MM.1S (cell line): Measurements from ENCODE around the gene KRT8.
"Not testable (repeated sequence)": the region's sequence is repeated elsewhere in the genome, so short reads cannot be mapped to it uniquely, and the experiment has no call there.

Experiments used
- DNase-seq: peaks from one replicate; pipeline ENCODE4 v3.0.0-alpha.2; 2015
- H2AFZ ChIP-seq: fragments of 300-600 bp; sonication (generic); 2 replicates; pipeline ENCODE4 v1.6.0; 2016; ENCODE audit warnings: antibody characterized with exemption, low read length
- H3F3A ChIP-seq: fragments of 300-600 bp; sonication (generic); 2 replicates; pipeline ENCODE4 v1.6.1; 2016; ENCODE audit warnings: mild to moderate bottlenecking, antibody characterized with exemption, low read length, moderate library complexity, mixed read lengths; ENCODE audit not compliant: insufficient read depth
- H3K27ac ChIP-seq: fragments of 300-600 bp; sonication (generic); 2 replicates; pipeline ENCODE4 v1.5.1; 2016; ENCODE audit warnings: mild to moderate bottlenecking, low read length
- H3K27me3 ChIP-seq: fragments of 300-600 bp; sonication (generic); replicated peaks from 2 replicates; pipeline ENCODE4 v1.6.0; 2016; ENCODE audit warnings: low read length; ENCODE audit not compliant: insufficient read depth
- H3K36me3 ChIP-seq: fragments of 300-600 bp; sonication (generic); replicated peaks from 2 replicates; pipeline ENCODE4 v1.6.1; 2016; ENCODE audit warnings: mild to moderate bottlenecking, low read length, mixed read lengths; ENCODE audit not compliant: insufficient read depth
- H3K4me1 ChIP-seq: fragments of 300-600 bp; sonication (generic); 2 replicates; pipeline ENCODE4 v1.6.1; 2016; ENCODE audit warnings: low read length, mixed read lengths
- H3K4me2 ChIP-seq: fragments of 300-600 bp; sonication (generic); 2 replicates; pipeline ENCODE4 v1.6.0; 2016; ENCODE audit warnings: low read depth, low read length
- H3K4me3 ChIP-seq: fragments of 300-600 bp; sonication (generic); 2 replicates; pipeline ENCODE4 v1.5.1; 2016; ENCODE audit warnings: low read length, mixed read lengths
- H3K79me2 ChIP-seq: fragments of 300-600 bp; sonication (generic); 2 replicates; pipeline ENCODE4 v1.6.1; 2016; ENCODE audit warnings: mixed run types, low read length, mixed read lengths
- H3K9ac ChIP-seq: fragments of 300-600 bp; sonication (generic); 2 replicates; pipeline ENCODE4 v1.6.1; 2016; ENCODE audit warnings: low read length, mixed read lengths
- H3K9me2 ChIP-seq: fragments of 300-600 bp; sonication (generic); replicated peaks from 2 replicates; pipeline ENCODE4 v1.6.1; 2016; ENCODE audit warnings: mild to moderate bottlenecking, low read length, mixed read lengths; ENCODE audit not compliant: insufficient read depth
- H3K9me3 ChIP-seq: fragments of 300-600 bp; sonication (generic); replicated peaks from 2 replicates; pipeline ENCODE4 v1.6.1; 2016; ENCODE audit warnings: mild to moderate bottlenecking, low read length, mixed read lengths; ENCODE audit not compliant: insufficient read depth
- H4K20me1 ChIP-seq: fragments of 300-600 bp; sonication (generic); 2 replicates; pipeline ENCODE4 v1.6.1; 2016; ENCODE audit warnings: mild to moderate bottlenecking, low read length, moderate library complexity, mixed read lengths; ENCODE audit not compliant: insufficient read depth
- EZH2 ChIP-seq: fragments of 300-600 bp; sonication (generic); optimal IDR thresholded peaks from 2 replicates; pipeline ENCODE3; 2017; ENCODE audit warnings: low read depth, mild to moderate bottlenecking, antibody characterized with exemption, low read length, mixed read lengths
- EZH2phosphoT487 ChIP-seq: fragments of 300-600 bp; sonication (generic); IDR thresholded peaks from 2 replicates; pipeline ENCODE4 v1.6.1; 2018; ENCODE audit warnings: antibody characterized with exemption, low read length
- TF ChIP-seq, protein P1 (sequence below): fragments of 300-600 bp; sonication (generic); IDR thresholded peaks from 2 replicates; pipeline ENCODE4 v1.5.1; 2016; ENCODE audit warnings: antibody characterized with exemption, low read length, mixed read lengths

The KRT8 gene

GRCh38 chr12:52904509-52905300, at the start of gene KRT8:
TSS of gene KRT8 (minus strand) at chr12:52905076. CDS start at chr12:52904981, 95 bp downstream.
- not testable (repeated sequence) for H4K20me1 ChIP-seq, H3K9ac ChIP-seq, H3K9me2 ChIP-seq, H3K4me3 ChIP-seq, H3K36me3 ChIP-seq, H2AFZ ChIP-seq, H3F3A ChIP-seq, DNase-seq, H3K79me2 ChIP-seq, H3K9me3 ChIP-seq, H3K4me1 ChIP-seq, H3K27ac ChIP-seq, H3K4me2 ChIP-seq
- H3K27me3 ChIP-seq = peaks cover 31% of the 10 kb centered on the region

GRCh38 chr12:52953181-52953841, 48.4 kb upstream of the KRT8 start:
- Histone ChIP-seq H3K27ac (no peak overlapping the region), H2AFZ (no peak overlapping the region), H3F3A (no peaks in the 10 kb centered on the region), H3K27me3 (peaks cover 15% of the 10 kb centered on the region), H3K36me3 (no peaks in the 10 kb centered on the region), H3K9me2 (no peaks in the 10 kb centered on the region), H3K4me1 (no peaks in the 10 kb centered on the region), H3K9me3 (no peaks in the 10 kb centered on the region), H4K20me1 (no peaks in the 10 kb centered on the region), H3K9ac (no peak overlapping the region), H3K79me2 (no peaks in the 10 kb centered on the region), H3K4me2 (no peak overlapping the region), H3K4me3 (no peak overlapping the region)
- TF ChIP-seq EZH2phosphoT487 = no peak
- no peak for DNase-seq

- Histone ChIP-seq H3K36me3 (no peaks in the 10 kb centered on the region), H3K9me2 (no peaks in the 10 kb centered on the region), H3K4me3 (no peak overlapping the region), H3K27me3 (peaks cover 22% of the 10 kb centered on the region), H3F3A (no peaks in the 10 kb centered on the region), H3K9me3 (no peaks in the 10 kb centered on the region), H3K27ac (no peak overlapping the region), H2AFZ (no peak overlapping the region), H4K20me1 (no peaks in the 10 kb centered on the region), H3K79me2 (no peaks in the 10 kb centered on the region), H3K9ac (no peak overlapping the region), H3K4me2 (no peak overlapping the region), H3K4me1 (no peaks in the 10 kb centered on the region)
- DNase-seq = no peak
- TF ChIP-seq, protein P1, sequence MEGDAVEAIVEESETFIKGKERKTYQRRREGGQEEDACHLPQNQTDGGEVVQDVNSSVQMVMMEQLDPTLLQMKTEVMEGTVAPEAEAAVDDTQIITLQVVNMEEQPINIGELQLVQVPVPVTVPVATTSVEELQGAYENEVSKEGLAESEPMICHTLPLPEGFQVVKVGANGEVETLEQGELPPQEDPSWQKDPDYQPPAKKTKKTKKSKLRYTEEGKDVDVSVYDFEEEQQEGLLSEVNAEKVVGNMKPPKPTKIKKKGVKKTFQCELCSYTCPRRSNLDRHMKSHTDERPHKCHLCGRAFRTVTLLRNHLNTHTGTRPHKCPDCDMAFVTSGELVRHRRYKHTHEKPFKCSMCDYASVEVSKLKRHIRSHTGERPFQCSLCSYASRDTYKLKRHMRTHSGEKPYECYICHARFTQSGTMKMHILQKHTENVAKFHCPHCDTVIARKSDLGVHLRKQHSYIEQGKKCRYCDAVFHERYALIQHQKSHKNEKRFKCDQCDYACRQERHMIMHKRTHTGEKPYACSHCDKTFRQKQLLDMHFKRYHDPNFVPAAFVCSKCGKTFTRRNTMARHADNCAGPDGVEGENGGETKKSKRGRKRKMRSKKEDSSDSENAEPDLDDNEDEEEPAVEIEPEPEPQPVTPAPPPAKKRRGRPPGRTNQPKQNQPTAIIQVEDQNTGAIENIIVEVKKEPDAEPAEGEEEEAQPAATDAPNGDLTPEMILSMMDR = no peak
- TF ChIP-seq EZH2phosphoT487 (no peak), EZH2 (no peak)
Observed at GRCh38 chr12:52952076-52952801, 47.4 kb upstream of the KRT8 start.

DNA sequence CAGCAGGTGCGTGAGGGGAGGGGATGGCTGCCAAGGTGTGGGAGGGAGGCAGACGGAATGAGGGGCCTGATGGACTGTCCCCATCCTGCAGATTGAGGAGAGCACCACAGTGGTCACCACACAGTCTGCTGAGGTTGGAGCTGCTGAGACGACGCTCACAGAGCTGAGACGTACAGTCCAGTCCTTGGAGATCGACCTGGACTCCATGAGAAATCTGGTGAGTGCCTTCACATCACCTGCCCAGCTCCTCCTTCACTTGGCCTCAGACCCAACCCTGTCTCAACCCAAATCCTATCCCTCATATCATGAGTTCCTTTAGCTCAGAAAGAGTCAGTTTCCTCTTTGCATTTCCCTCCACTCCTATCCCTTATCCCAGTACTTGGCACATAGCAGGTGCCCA, 46.8 kb upstream of the KRT8 start:
- DNase-seq = no peak
- Histone ChIP-seq H2AFZ (no peak overlapping the region), H3K4me3 (no peak overlapping the region), H4K20me1 (no peaks in the 10 kb centered on the region), H3K27ac (no peak overlapping the region), H3K9me3 (no peaks in the 10 kb centered on the region), H3F3A (no peaks in the 10 kb centered on the region), H3K36me3 (no peaks in the 10 kb centered on the region), H3K9ac (no peak overlapping the region), H3K9me2 (no peaks in the 10 kb centered on the region), H3K4me1 (no peaks in the 10 kb centered on the region), H3K4me2 (no peak overlapping the region), H3K79me2 (no peaks in the 10 kb centered on the region), H3K27me3 (peaks cover 24% of the 10 kb centered on the region)
- TF ChIP-seq EZH2 (no peak), EZH2phosphoT487 (no peak)
- TF ChIP-seq, protein P1 = no peak
